H9 (cell line): ENCODE results near the gene RASA2. TPM values are rescaled to one million over a fixed set of nuclear protein-coding genes. Genes with fewer than 3 reads are reported as not detected.

Experiments used
- DNase-seq: peaks from one replicate; pipeline ENCODE4 v3.0.0-alpha.2; 2017
- H2AFZ ChIP-seq: one replicate; pipeline ENCODE4 v1.6.1; 2013; ENCODE audit warnings: mild to moderate bottlenecking, low read length, control low read depth, moderate library complexity
- H2AK5ac ChIP-seq: 2 replicates; pipeline ENCODE4 v1.6.1; 2013; ENCODE audit warnings: low read length, control low read depth, mixed read lengths; ENCODE audit not compliant: insufficient read length
- H2BK120ac ChIP-seq: one replicate; pipeline ENCODE4 v1.6.1; 2013; ENCODE audit warnings: low read depth, mild to moderate bottlenecking, low read length, control low read depth, inconsistent platforms; ENCODE audit not compliant: poor library complexity, severe bottlenecking
- H2BK12ac ChIP-seq: 2 replicates; pipeline ENCODE4 v1.6.1; 2013; ENCODE audit warnings: low read length, control low read depth, mixed read lengths, low read depth; ENCODE audit not compliant: insufficient read length
- H2BK15ac ChIP-seq: 2 replicates; pipeline ENCODE4 v1.6.1; 2013; ENCODE audit warnings: low read depth, low read length, control low read depth
- H2BK20ac ChIP-seq: one replicate; pipeline ENCODE4 v1.6.1; 2013; ENCODE audit warnings: low read depth, mild to moderate bottlenecking, low read length, control low read depth, inconsistent platforms; ENCODE audit not compliant: poor library complexity, severe bottlenecking
- H2BK5ac ChIP-seq: 2 replicates; pipeline ENCODE4 v1.6.1; 2013; ENCODE audit warnings: low read length, control low read depth, mixed read lengths; ENCODE audit not compliant: insufficient read length
- H3K14ac ChIP-seq: 2 replicates; pipeline ENCODE4 v1.6.1; 2013; ENCODE audit warnings: low read length, control low read depth; ENCODE audit not compliant: insufficient read depth
- H3K18ac ChIP-seq: 2 replicates; pipeline ENCODE4 v1.6.1; 2013; ENCODE audit warnings: low read depth, mild to moderate bottlenecking, mixed read lengths, low read length, control low read depth; ENCODE audit not compliant: insufficient read length
- H3K23ac ChIP-seq: 2 replicates; pipeline ENCODE4 v1.6.1; 2013; ENCODE audit warnings: low read length, control low read depth, mixed read lengths, low read depth; ENCODE audit not compliant: insufficient read length
- H3K23me2 ChIP-seq: 2 replicates; pipeline ENCODE4 v1.6.1; 2013; ENCODE audit warnings: low read depth, mild to moderate bottlenecking, mixed read lengths, low read length, control low read depth; ENCODE audit not compliant: insufficient read length, poor library complexity, severe bottlenecking
- H3K27ac ChIP-seq: 2 replicates; pipeline ENCODE4 v1.5.1; 2013; ENCODE audit warnings: low read length, control low read depth, mixed read lengths, low read depth; ENCODE audit not compliant: insufficient read length
- H3K27me3 ChIP-seq: 2 replicates; pipeline ENCODE4 v1.6.1; 2013; ENCODE audit warnings: low read length, control low read depth, inconsistent platforms; ENCODE audit not compliant: insufficient read depth
- H3K4ac ChIP-seq: 2 replicates; pipeline ENCODE4 v1.6.1; 2013; ENCODE audit warnings: low read depth, mild to moderate bottlenecking, control low read depth, inconsistent platforms, low read length, moderate library complexity
- H3K4me1 ChIP-seq: 2 replicates; pipeline ENCODE4 v1.6.1; 2013; ENCODE audit warnings: low read length, control low read depth, inconsistent platforms; ENCODE audit not compliant: insufficient read depth
- H3K4me2 ChIP-seq: 2 replicates; pipeline ENCODE4 v1.6.1; 2013; ENCODE audit warnings: low read length, control low read depth, mixed read lengths; ENCODE audit not compliant: insufficient read length, insufficient read depth
- H3K56ac ChIP-seq: 2 replicates; pipeline ENCODE4 v1.6.1; 2013; ENCODE audit warnings: low read depth, mild to moderate bottlenecking, mixed read lengths, low read length, control low read depth; ENCODE audit not compliant: insufficient read length
- H3K79me1 ChIP-seq: 2 replicates; pipeline ENCODE4 v1.6.1; 2013; ENCODE audit warnings: low read depth, mild to moderate bottlenecking, moderate library complexity, low read length, control low read depth, inconsistent platforms; ENCODE audit not compliant: insufficient read depth, poor library complexity, severe bottlenecking
- H3K79me2 ChIP-seq: 2 replicates; pipeline ENCODE4 v1.6.1; 2013; ENCODE audit warnings: low read length, control low read depth, inconsistent platforms; ENCODE audit not compliant: insufficient read depth
- H3K9ac ChIP-seq: 2 replicates; pipeline ENCODE4 v1.6.1; 2013; ENCODE audit warnings: low read length, control low read depth, mixed read lengths; ENCODE audit not compliant: insufficient read length; ENCODE audit errors: extremely low read depth
- H3K9me3 ChIP-seq: one replicate; pipeline ENCODE4 v1.6.1; 2013; ENCODE audit warnings: low read depth, low read length, inconsistent platforms; ENCODE audit not compliant: control insufficient read depth
- H3T11ph ChIP-seq: one replicate; pipeline ENCODE4 v1.6.1; 2013; ENCODE audit warnings: mild to moderate bottlenecking, low read length, control low read depth, inconsistent platforms
- H4K20me1 ChIP-seq: one replicate; pipeline ENCODE4 v1.6.1; 2013; ENCODE audit not compliant: control insufficient read depth, insufficient read length, insufficient read depth
- H4K5ac ChIP-seq: 2 replicates; pipeline ENCODE4 v1.6.1; 2013; ENCODE audit warnings: low read depth, mild to moderate bottlenecking, mixed read lengths, low read length, control low read depth; ENCODE audit not compliant: insufficient read length
- H4K8ac ChIP-seq: replicated peaks from 2 replicates; pipeline ENCODE4 v1.6.1; 2013; ENCODE audit warnings: low read length, control low read depth, mixed read lengths, low read depth; ENCODE audit not compliant: insufficient read length
- H4K91ac ChIP-seq: 2 replicates; pipeline ENCODE4 v1.6.1; 2013; ENCODE audit warnings: low read depth, mild to moderate bottlenecking, moderate library complexity, mixed read lengths, low read length, control low read depth; ENCODE audit not compliant: insufficient read length
- H3K27ac Mint-ChIP-seq, 3 experiments: 2 replicates in 2 of 3; 3 replicates in 1 of 3; pipeline ENCODE4 v1.8.0; 2020 to 2021; ENCODE audit warnings: mixed read lengths in 3 of 3, mild to moderate bottlenecking in 1 of 3, moderate library complexity in 1 of 3
- H3K27me3 Mint-ChIP-seq: 2 replicates; pipeline ENCODE4 v1.8.0; 2021; ENCODE audit warnings: low read depth, mild to moderate bottlenecking, moderate library complexity, mixed read lengths
- H3K36me3 Mint-ChIP-seq, 3 experiments: 2 replicates in 2 of 3; 3 replicates in 1 of 3; pipeline ENCODE4 v1.8.0; 2020 to 2021; ENCODE audit warnings: low read depth in 3 of 3, mixed read lengths in 3 of 3; ENCODE audit not compliant: insufficient read depth in 1 of 3
- H3K4me1 Mint-ChIP-seq, 2 experiments: 2 replicates each; pipeline ENCODE4 v1.8.0; 2020; ENCODE audit warnings: mixed read lengths in 2 of 2
- H3K4me3 Mint-ChIP-seq, 2 experiments: 2 replicates in 1 of 2; 3 replicates in 1 of 2; pipeline ENCODE4 v1.8.0; 2020 to 2021; ENCODE audit warnings: mild to moderate bottlenecking in 2 of 2, mixed read lengths in 2 of 2, moderate library complexity in 1 of 2
- H3K9me3 Mint-ChIP-seq, 2 experiments: 2 replicates in 1 of 2; 3 replicates in 1 of 2; pipeline ENCODE4 v1.8.0; 2020; ENCODE audit warnings: mild to moderate bottlenecking in 2 of 2, mixed read lengths in 2 of 2, moderate library complexity in 1 of 2
- WGBS: extraction: QIAGEN DNeasy Blood & Tissue Kit; methylation state at CpG from one replicate; pipeline ENCODE4 v1.1.7; 2013; ENCODE audit warnings: missing lambda C conversion rate, low lambda C conversion rate, mixed read lengths; ENCODE audit not compliant: insufficient read length; ENCODE audit errors: extremely low coverage; 5-methylcytosine and 5-hydroxymethylcytosine counted together
- total RNA-seq: library from RNA; stranded (reverse); gene quantifications from 2 replicates; pipeline ENCODE4 v1.2.1, GENCODE V29; 2021
- TF ChIP-seq, protein P1 (sequence below): fragments of 200-600 bp; sonication (generic); conservative IDR thresholded peaks from 3 replicates; pipeline ENCODE4 v1.8.0; 2021; ENCODE audit warnings: antibody characterized with exemption, mild to moderate bottlenecking

RASA2 gene
- total RNA-seq, 1 experiment from 2014 or later = 24.4 TPM

DNA sequence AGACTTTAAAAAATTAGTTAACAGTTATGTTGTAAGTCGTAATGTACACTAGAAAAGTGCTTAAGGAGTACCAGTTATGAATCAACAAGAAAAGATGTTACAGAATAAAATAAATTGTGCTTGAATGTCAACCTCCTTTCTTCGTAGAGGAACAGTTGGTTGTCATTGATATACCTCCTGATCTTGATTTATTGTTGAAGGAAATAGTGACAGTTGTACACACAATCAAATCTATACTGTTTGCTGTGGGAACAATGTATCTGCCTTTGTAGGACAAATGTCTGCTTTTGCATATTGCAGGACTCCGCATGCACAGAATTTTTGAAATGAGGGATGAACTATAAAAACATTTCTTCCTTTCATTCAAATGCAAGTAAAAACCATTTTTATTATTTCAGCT is 19.2 kb downstream of the RASA2 start:
- Histone ChIP-seq H3K79me1 (peaks cover 12% of the 10 kb centered on the region), H3K18ac (no peak overlapping the region), H3T11ph (no peak overlapping the region), H3K79me2 (0 out of 2 replicates have a peak, but pooled peaks cover 4% of the 10 kb centered on the region), H2AFZ (no peak overlapping the region), H4K8ac (no peak overlapping the region), H2BK12ac (no peak overlapping the region), H3K9ac (no peak overlapping the region), H2BK15ac (no peak overlapping the region), H3K23ac (no peak overlapping the region), H2BK5ac (no peak overlapping the region), H2BK120ac (no peak overlapping the region), H3K4me2 (no peak overlapping the region), H4K5ac (no peak overlapping the region), H4K91ac (no peak overlapping the region), H2AK5ac (no peak overlapping the region), H3K56ac (no peak overlapping the region), H3K23me2 (no peaks in the 10 kb centered on the region), H4K20me1 (peaks cover 2% of the 10 kb centered on the region), H3K9me3 (no peaks in the 10 kb centered on the region), H3K27ac (no peak overlapping the region), H2BK20ac (no peak overlapping the region), H3K4me1 (no peaks in the 10 kb centered on the region), H3K14ac (no peak overlapping the region), H3K27me3 (no peaks in the 10 kb centered on the region), H3K4ac (no peak overlapping the region)
- TF ChIP-seq, protein P1, sequence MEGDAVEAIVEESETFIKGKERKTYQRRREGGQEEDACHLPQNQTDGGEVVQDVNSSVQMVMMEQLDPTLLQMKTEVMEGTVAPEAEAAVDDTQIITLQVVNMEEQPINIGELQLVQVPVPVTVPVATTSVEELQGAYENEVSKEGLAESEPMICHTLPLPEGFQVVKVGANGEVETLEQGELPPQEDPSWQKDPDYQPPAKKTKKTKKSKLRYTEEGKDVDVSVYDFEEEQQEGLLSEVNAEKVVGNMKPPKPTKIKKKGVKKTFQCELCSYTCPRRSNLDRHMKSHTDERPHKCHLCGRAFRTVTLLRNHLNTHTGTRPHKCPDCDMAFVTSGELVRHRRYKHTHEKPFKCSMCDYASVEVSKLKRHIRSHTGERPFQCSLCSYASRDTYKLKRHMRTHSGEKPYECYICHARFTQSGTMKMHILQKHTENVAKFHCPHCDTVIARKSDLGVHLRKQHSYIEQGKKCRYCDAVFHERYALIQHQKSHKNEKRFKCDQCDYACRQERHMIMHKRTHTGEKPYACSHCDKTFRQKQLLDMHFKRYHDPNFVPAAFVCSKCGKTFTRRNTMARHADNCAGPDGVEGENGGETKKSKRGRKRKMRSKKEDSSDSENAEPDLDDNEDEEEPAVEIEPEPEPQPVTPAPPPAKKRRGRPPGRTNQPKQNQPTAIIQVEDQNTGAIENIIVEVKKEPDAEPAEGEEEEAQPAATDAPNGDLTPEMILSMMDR = no peak
- Mint-ChIP-seq H3K4me1 (peaks cover 5 to 11% of the 10 kb centered on the region in 2 experiments), H3K4me3 (no peak overlapping the region), H3K27ac (no peak overlapping the region), H3K9me3 (no peaks in the 10 kb centered on the region), H3K36me3 (no peaks in the 10 kb centered on the region), H3K27me3 (no peaks in the 10 kb centered on the region)
- DNase-seq = no peak
- no CpG with 5 or more reads among the region's 3 CpGs for WGBS
